GM21576 (cell line): Measurements from ENCODE around the gene EMC10.

Experiments
- ATAC-seq: cut with Tn5 transposase; IDR thresholded peaks from one replicate; pipeline ENCODE4 v1.9.1; 2021; ENCODE audit warnings: mild to moderate bottlenecking, moderate library complexity; ENCODE audit not compliant: unreplicated experiment

Gene EMC10

DNA sequence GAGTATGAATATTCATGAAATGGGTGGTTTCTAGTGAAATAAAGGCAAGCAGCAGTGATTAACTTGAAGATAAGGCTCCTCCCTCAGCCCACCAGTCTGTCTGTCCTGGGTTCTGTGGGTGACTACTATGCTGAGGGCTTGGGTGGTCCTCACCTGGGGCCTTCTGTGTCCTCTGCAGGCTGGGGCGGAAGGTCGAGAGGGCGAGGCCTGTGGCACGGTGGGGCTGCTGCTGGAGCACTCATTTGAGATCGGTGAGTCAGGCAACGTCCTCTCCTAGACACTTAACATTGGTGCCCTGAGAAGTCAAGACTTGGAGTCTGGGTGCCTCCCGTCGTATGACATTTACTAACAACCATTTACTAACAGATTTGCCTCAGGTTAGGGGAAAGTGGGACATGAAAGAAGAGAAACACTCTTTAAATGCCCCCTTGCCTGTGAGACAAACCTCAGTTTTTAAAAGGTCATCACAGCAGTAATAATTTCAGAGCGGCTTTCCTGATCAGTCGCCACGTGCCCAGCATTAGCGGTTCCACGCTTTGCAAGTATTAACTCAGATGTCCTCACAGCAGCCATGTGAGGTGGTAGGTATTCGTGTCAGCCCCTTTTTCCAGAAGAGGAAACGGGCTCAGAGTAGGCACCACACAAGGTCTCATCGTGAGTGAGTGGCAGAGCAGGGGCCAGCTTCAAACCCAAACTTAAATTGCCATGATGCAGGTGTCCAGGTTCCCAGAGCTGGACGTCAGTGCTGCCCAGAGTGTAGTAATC lies 1.6 kb downstream of the EMC10 start:
- no peak for ATAC-seq

DNA sequence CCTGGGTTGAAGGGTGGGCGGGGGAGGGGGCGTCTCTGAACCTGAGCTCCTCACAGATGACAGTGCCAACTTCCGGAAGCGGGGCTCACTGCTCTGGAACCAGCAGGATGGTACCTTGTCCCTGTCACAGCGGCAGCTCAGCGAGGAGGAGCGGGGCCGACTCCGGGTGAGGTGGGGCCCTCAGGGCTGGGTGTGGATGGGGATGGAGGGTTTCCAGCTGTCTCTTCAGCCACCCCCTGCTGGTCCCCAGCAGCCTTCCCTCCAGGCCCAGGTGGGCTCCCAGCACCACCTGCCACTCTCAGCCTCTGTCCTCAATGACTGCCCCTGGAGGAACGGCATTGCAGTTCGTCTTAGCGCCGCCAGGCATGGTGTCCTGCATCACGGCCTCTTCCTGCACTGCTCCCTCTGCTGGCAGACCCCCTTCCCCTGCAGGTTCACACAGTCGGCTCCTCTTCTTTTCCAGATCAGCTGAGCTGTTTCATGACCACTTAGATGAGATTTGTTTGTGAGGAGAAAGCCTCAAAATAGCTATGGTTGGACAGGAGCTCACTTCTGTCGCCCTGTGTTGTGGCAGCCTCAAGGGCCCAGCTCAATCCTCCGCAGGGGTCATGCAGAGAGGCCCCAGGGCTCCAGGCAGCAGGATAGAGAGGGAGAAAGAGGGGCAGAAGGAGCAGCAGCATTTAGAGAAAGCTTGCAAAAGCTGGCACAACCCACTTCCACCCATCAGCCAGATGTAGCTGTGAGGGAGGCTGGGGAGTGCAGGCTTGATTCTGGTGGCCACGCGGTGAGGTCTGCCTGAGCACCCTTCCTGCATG lies 2.8 kb downstream of the EMC10 start:
- no peak for ATAC-seq

DNA sequence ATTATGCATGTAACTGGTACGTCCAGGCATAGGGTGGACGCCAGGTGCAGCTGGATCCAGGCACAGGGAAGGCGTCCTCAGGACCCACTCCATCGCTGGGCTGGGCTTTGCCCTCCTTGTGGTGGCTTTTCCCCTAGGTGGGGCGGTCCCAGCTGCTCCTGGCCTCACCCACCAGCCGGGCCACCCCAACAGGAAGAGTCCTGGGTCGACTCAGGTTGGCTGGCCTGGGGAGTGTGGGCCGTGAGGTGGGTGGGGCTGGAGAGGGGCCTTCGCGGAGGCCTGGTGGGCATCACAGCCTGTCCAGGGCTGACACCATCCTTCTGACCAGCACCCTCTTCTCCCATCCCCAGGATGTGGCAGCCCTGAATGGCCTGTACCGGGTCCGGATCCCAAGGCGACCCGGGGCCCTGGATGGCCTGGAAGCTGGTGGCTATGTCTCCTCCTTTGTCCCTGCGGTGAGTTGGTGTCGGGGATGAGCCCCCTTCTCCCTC lies 3.5 kb downstream of the EMC10 start:
- no peak for ATAC-seq

DNA sequence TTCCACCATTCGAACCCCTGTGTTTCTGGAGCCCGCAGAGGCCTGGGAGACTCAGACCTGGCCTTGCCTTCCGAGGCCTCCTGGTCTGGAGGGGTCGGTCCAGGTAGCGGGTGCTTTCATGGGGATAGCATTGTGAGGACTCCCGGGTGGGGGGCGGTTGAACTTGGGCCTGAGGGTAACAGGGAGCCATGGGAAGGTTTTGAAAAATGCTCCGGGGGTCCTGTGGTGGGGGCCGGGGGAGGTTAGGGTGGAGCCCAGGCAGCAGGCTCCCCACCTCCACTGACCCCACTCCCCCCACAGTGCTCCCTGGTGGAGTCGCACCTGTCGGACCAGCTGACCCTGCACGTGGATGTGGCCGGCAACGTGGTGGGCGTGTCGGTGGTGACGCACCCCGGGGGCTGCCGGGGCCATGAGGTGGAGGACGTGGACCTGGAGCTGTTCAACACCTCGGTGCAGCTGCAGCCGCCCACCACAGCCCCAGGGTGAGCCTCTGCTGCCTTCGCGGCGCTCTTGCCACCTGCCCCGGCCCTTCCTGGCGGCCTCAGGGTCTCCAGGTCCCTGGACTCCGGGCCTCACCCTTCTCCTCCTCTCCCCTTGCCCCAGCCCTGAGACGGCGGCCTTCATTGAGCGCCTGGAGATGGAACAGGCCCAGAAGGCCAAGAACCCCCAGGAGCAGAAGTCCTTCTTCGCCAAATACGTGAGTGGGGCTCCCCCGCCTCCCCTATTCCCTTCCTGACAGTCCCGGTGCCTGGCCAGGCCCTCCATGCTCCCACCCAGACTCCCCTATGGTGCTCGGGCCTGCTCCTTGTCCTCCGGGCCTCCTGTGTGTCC lies 4.2 kb downstream of the EMC10 start:
- ATAC-seq: no peak

DNA sequence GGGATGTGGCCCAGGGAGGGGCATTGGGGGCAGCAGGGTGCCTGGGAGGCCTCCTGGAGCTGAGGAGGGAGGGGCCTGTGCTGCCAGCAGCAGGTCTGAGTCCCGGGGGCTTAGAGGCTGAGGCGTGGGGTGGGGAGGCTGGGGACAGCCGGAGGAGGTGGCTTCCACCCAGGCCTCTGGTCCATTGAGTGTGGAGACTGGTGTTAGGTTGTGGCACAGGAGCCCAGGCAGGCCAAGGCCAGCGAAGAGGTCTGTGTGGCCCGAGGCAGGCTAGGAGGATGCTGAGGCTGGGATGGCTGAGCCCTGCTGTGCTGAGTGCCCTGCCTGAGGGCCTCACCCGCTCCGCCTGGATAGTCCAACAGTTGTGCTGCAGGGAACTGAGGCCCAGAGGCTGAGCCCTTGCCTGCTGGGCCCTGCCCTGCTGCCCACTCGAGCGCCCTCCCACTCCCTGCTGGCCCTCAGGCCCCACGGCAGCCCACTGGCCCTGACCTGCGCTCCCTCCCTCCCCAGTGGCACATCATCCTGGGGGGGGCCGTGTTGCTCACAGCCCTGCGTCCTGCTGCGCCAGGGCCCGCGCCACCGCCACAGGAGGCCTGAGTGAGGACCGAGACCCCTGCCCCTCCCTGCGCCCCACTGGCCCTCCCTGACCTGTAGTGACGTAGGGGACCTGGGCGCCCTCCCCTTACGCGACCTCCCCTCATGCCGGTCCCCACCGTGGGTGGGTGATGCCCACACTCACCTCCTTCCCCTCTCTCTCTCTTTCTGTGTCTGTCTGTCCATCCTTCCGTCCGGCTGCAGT lies 5.2 kb downstream of the EMC10 start:
- no peak for ATAC-seq

DNA sequence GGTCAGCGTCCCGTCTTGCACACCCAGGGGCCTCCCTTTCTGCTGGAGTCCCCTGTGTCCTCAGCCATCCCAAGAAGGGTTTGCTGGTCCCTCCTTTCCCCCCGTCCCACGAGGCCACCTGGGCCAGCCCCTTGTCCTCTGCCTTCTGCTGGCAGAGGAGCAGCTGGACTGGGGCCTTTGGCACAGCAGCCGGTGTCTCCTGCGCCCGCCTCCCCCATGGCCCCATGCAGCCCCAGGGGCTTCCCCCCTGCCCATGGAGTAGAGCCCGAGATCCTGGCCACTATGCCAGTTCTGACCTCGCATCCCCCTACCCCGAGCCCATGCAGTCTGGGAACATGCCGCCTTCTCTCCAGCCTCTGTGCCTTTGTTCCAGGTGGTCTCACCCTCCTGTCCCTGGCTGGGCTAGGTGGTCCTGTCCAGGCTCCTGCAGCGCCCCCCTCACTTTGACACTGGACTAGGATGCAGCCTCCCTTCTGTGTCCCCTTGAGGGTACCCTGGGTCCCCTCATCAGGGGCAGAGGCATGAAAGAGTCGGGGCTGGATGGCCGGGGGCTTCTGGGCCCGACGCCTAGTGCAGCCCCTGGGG lies 6.1 kb downstream of the EMC10 start:
- ATAC-seq: no peak

DNA sequence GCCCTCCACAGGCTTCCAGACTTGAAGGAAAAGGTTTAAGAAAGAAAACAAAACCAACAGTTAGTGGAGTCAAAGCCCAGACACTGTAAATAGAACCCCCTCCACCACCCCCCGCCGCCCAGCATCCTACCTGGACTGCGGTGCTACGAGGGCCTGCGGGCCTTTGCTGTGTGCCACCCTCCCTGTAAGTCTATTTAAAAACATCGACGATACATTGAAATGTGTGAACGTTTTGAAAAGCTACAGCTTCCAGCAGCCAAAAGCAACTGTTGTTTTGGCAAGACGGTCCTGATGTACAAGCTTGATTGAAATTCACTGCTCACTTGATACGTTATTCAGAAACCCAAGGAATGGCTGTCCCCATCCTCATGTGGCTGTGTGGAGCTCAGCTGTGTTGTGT lies 6.6 kb downstream of the EMC10 start:
- no peak for ATAC-seq

DNA sequence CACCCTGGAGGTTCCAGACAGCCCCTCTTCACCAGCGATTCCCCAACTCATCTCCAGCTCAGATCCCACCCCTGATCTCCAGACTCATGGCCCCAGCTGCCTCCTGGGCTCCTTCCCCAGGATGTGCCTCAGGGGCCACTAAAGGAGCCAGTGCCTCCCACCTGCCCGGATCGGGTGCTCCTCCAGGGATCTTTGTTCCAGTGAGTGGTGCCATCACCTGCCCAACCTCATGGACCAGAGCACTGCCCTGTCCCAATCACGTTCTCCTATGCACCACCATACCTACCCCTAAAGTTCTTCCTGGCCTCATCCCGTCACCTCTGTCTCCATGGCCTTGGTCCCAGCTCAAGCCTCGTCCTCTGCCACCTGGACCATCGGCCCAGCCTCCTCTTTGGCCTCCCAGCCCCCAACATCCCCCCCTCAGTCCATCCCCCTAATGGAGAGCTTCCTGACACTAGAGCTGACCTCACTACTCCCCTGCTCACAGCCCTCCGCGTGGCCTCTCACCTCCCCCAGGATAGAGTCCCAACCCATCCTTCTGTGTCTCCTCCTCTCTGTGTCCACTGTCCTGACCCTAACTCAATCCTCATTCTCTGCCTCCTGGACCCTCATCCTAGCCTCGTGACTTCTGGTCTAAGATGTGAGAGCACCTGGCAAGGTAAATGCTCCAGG lies 9.1 kb downstream of the EMC10 start:
- no peak for ATAC-seq

DNA sequence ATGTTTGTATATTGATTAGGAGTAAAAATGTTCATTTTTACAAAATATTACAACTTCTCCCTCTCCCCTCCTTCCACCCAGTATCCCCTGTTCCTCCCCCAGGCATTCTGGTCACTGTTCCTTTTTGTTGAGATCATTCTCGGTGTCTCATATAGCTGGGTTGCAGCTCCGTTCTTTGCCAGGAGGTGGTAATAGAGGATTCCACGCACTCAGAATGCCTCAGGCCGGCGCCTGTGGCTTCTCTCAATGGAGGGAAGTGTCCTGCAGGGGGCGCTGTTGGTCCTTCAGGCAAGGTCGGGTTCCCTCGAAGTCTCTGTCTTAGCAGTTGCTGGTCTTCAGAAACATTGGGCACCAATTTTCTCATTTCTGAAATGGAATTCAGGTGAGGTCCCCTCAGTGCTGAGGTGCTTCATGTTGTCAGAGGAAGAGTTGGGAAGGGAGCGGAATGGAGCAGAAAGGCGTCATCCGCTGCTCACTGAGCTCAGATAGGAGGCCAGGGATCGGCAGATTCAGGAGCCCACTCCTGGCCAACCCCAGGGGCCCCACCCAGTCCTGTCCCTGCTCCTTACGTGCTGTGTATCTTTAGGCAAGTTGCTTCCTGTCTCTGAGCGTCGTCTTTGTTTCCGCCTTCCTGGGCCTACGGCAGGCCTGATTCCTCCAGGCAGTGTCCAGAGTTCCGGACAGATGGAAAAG lies 10.7 kb downstream of the EMC10 start:
- ATAC-seq: no peak

DNA sequence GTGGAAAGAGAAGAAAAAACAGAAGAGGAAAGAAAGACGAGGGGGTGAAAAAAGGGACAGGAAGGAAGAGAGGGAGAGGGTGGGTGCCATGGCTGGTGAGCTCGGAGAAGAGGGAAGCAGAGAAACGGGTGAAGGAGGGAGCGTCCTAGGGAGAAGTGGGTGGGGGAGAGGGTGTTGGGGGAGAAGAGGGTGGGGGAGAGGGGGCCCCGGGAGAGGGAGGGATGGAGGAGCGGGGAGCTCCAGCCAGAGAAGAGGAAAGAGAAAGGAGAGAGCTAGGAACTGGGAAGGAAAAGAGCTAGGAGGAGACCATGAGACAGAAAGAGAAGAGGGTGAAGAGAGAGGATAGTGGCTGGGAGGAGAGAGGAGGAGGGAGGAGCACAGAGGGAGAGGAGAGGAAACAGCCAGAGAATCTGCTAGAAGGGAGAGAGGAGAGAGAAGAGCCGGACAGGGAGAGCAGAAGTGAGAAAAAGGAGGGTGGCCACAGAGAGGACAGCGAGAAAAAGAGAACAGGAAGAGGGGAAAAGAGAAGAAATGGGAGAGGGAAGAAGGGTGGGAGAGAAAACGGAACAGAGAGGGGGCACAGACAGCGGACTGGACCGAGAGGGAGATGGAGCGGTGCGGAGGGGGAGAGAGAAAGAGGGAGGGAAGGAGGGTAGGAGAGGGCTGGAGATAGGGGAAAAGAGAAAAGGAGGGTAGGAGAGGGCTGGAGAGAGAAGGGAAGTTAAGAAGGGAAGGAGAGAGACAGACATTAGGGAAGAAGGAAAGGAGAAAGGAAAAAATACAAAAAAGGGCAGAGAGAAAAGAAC lies 12.3 kb downstream of the EMC10 start:
- ATAC-seq: no peak

DNA sequence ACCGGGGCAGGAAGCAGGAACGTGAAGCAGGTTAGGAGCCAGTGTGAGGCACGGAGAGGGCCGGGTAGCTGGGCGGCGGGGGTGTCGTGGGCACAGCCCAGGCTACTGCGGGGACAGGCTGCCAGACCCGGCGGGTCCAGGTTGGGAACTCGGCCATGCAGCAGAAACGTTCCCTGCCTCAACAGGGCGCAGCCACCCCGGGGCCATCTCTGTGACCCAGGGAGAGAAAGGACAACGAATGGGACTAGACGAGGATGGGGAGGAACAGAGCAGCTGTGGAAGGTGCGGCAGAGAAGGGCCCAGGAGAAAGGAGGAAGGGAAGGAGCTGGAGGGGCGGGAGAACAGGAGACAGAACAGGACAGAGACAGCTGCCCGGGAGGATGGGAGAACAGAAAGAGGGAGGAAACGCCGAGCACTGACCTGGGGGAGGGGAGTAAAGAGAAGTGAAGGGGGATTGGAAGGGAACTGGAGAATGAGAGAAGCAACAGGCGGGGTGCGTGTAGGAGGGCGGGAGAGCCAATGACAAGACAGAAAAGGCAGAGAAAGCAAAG lies 13.2 kb downstream of the EMC10 start:
- no peak for ATAC-seq

DNA sequence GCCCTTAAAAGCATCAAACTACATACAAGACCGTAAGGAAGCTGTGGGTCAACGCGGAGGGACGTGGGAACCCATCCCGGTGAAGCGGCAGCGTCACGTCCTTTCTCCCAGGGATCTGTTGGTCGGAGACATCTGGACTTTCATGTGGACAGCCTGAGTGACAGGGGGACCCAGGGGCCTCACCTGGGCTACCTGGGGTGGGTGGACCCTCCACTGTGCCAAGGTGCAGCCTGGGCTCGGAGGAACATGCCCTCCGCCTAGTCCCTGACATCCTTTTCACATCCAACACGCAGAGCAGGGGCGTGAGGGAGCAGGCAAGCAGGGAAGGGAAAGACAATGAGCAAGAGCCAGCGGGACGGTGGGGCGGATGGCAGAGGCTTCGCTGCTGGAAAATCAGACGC lies 14.1 kb downstream of the EMC10 start:
- ATAC-seq: no peak

DNA sequence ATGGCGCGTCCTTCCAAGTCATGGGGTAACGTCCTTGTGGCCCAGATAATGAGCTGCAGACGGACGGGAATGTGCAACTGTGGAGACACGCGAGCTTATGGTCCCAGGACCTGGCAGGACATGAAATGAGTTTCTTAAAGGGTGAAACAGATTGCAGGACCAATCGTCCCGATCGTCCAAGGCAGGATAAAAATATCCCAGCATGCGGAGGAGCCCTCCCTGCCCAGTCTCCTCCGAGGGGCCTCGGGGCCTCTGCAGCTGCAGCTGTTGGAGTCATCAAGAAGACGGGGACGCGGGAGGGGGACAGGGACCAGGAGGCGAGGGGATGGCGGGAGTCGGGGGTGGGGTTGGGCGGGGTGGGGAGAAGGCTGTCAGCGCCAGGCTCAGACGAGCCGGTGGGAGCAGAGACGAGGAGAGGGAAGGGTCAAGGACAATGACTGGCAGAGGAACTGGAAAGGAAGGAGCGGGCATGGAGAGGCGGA lies 14.7 kb downstream of the EMC10 start:
- no peak for ATAC-seq

DNA sequence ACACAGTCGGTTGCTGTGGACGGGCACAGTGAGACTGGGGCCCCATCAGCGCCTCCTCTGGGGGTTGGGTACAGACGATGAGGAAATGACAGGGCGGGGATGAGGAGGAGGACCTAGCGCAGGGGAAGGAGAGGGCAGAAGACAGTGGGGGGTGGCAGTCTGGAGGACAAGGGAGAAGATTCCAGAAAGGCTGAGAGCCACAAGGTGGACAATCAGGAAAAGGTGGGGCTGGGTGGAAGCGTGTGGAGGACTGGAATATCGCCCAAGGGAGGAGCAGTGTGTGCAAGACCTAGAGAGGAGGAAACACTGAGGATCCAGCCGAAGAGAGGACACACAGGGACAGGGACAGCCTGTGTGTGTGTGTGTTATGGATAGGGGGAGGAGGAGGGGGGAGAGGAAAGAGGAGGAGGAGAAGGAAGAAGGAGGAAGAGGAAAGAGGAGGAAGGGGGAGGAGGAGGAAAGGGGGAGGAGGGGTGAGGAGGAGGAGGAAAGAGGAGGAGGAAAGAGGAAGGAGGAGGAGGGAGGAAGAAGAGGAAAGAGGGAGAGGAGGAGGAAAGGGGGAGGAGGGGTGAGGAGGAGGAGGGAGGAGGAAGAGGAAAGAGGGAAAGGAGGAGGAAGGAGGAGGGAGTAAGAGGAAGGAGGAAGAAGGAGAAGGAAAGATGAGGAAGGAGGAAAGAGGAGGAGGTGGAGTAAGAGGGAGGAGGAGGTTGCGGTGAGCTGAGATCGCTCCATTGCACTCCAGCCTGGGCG lies 16.2 kb downstream of the EMC10 start:
- ATAC-seq: no peak

DNA sequence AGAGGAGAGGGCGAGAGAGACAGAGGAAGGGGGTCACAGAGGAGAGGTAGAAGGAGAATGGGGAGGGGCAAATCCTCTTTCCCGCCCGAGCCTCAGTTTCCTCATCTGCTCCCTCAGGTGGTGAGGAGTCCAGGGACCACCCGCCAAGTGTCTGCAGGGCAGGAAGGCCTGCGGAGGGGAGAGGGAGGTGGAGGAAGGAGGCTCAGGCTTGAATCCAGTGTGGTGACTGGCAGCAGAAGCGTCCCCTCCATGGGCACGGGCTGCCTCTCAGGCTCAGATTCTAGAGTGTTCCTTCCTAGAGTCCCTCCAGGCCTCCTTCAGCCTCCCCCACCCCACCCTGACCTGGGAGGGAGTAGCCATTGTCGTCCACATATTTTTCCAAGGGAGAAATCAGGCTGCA lies 16.9 kb downstream of the EMC10 start:
- no peak for ATAC-seq

DNA sequence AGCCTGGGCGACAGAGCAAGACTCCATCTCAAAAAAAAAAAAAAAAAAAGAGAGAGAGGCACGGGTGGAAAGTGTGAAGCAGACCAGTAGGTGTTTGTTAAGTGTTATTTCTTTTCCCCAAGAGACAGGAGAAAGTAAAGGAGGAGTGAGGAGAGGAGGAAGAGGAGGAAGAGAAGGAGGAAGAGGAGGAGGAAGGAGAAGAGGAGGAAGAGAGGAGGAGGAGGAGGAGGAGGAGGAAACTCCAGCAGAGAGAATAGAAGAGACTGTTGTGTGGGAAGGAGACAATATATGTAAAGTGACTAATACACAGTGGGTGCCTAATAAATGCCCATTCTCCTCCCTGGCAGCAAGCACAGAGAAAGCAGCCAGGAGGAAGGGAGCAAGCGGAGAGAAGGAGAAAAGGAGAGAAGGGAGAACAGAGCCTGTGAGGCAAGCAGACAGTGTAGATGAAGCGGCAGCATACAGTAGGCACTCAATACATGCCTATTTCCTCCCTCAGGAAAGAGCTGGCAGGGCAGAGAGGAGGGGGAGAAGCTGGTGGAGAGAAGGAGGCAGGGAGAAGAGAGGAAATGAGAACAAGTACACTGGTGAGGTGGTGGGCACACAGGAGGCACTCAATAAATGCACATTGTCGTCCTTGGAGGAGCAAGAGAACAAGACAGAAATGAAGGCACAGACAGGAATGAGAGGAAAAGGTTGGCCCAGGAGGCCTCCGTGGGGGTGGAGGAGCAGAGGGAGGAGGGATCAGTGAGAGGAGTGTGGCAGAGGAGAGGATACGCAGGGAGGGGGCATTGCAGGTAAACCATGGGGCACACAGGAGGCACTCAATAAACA lies 18.1 kb downstream of the EMC10 start:
- no peak for ATAC-seq
